WI38 (cell line): Measurements from ENCODE around the gene RSPH1.

Source experiments
- H3K4me3 ChIP-seq: 2 replicates; pipeline ENCODE4 v1.5.1; 2011; ENCODE audit warnings: low read depth, mild to moderate bottlenecking, control low read depth, low read length
- TF ChIP-seq, protein P1 (sequence below): IDR thresholded peaks from 2 replicates; pipeline ENCODE4 v1.5.1; 2012; ENCODE audit warnings: low read depth, mild to moderate bottlenecking, control low read depth, low read length

Gene RSPH1

DNA sequence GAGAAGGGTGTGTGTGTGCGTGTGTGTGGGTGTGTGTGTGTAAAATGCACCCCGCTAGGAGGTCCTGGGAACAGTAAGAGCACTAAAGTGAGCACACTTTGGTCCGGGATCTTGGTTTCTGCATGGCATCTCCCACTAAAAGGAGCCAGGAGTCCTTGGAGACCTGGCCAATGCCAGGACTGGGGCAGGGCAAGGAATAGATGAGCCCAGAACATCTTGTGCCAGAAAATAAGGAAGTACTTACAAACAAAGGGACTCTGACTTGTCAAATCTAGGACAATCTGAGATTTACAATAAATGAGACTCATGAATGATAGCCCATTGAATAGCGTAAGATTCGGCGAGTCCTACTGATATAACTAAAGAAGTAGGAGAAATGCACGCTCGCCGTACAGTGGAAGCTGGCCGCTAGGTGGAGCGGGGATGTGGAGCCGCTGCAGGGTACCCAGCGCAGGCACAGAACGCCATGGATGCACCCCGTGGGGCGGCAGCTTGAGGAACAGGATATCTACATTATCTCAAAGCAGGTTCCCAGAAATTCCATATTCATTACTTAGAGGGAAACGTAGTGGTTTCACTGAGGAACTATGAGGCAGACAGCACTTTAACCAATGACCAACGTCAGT is 24.7 kb upstream of the RSPH1 start:
- H3K4me3 ChIP-seq, result no peak overlapping the region
- TF ChIP-seq, protein P1, sequence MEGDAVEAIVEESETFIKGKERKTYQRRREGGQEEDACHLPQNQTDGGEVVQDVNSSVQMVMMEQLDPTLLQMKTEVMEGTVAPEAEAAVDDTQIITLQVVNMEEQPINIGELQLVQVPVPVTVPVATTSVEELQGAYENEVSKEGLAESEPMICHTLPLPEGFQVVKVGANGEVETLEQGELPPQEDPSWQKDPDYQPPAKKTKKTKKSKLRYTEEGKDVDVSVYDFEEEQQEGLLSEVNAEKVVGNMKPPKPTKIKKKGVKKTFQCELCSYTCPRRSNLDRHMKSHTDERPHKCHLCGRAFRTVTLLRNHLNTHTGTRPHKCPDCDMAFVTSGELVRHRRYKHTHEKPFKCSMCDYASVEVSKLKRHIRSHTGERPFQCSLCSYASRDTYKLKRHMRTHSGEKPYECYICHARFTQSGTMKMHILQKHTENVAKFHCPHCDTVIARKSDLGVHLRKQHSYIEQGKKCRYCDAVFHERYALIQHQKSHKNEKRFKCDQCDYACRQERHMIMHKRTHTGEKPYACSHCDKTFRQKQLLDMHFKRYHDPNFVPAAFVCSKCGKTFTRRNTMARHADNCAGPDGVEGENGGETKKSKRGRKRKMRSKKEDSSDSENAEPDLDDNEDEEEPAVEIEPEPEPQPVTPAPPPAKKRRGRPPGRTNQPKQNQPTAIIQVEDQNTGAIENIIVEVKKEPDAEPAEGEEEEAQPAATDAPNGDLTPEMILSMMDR, result peak; percentile 23; the same call in 1 of the 2 replicates

DNA sequence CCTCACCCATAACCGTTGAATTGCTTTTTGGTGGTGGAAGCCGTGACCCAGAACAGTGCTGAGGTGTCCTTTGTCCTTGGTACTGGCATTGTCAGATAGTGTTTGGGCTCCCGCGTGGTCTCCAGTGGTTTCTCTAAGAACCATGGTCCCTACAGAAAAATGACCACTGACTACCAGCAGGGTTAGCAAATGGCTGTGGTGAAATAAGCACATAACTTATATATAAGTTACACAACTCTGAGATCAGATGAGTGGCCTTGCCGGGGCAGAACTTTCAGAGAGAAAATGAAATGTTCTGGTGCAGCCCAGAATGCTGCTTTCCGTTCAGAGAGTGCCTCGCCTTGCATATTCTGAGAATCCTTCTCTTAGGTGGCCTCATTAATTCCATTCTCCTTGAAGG is 22.6 kb upstream of the RSPH1 start:
- TF ChIP-seq, protein P1, result no peak
- no peak overlapping the region for H3K4me3 ChIP-seq

DNA sequence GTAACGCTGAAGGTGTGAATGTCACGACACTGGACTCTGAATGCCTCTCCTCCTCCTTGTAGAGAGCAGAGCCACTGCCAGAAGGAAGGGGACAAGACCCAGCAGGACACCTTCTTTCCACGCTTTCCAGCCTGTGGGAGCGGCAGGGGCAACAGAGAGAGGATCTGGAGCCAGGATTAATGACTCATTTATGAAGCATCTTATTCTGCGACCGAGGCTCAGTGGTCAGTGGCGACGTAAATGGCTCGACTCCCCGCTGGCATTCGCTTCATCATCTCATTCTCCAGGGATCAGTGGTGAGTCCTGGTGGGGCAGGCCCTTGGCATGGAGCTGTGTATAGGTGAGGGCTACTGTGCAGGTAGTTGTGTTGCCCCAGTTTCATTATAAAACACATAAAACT is 22.2 kb upstream of the RSPH1 start:
- H3K4me3 ChIP-seq, result no peak overlapping the region
- TF ChIP-seq, protein P1, result no peak

DNA sequence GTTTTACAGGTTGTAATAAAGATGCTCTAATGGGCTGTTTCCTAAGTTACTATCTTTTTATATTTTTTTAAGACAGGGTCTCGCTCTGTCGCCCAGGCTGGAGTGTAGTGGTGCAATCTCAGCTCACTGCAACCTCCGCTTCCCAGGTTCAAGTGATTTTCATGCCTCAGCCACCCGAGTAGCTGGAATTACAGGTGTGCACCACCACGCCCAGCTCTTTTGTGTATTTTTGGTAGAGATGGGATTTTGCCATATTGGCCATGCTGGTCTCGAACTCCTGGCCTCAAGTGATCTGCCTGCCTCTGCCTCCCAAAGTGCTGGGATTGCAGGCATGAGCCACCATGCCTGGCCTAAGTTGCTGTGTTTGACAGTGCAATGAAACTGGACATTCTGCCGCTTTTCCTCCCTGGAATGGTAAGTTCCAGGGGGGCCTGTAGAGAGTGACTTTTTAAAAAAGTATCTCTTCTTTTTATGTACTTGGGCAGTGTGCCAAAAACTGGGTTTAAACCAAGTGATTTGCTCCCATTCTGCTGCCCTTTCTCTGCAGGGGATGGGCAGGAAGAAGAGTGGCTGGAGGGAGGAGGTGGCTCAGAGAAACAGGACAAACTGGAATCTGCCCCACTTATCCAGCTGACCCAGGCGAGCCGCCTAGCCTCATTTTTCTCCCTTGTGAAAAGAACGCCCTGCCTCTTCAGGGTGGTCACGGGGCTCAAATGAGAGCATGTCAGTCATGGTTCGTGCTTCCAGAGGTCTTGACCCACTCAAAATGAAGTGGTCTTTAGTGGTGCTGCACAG is 19.9 kb upstream of the RSPH1 start:
- TF ChIP-seq, protein P1, result no peak
- no peak overlapping the region for H3K4me3 ChIP-seq

DNA sequence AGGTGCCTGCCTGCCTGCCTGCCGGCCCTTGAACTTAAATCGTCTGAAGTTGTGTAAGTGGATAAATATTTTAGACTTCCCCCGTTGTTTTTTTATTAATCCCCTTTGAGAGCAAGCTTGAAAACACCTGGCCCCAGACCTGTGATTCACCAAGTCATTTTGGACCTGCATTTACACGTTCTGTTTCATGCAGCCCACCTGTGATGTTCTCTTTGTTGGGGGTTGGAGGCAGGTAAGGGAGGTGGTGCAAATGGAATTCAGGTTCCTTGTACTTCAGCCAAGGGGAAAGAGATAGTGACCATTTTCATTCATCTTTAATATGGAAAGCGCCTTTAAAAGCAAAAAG is 18.8 kb upstream of the RSPH1 start:
- H3K4me3 ChIP-seq, result no peak overlapping the region

DNA sequence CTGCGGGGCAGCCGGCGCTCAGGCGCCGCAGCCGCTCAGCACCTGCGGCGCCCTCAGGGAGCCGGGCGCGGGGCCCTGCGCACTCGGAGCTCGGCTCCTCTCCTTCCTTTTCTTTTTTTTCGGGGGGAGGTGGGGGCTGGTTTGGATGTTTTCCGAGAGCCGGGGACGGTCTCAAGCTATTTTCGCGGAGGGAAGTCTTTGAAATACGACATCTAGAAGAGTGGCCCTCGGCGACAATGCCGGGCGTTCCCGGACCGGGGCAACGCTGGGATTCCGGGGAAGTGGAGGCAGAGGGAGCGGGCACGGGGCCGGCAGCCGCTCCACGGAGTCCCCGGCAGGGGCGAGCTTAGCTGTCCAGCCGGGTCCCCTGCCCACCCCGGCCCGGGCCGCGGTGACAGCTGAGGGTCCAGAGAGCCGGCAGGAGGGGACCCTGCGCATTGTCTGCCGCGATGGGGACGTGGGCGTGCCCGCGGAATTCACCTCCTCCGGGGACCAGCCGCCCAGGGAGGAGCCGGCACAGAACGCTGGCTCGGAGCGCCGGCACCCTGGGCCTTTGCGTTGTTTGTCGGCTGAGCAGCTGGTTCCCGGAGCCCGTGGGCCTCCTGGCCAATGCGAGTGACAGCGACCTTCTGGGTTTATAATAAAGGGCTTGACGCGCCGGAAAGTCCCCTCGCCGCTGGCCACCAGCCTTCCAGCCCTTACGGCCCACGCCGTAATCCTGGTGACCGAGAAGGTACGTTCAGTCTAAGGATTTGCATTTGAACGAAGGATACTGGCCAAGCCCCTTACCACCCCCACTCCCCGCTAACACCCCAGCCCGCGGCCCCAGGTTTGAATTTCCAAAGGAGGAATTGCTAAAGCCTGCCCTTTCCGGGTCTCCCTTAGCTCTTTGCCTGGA is 18.2 kb upstream of the RSPH1 start:
- H3K4me3 ChIP-seq, result peak overlapping the region; percentile 17; the same call in 1 of the 2 replicates
- TF ChIP-seq, protein P1, result no peak

More for the DNA sequence above, 18.8 kb upstream of the RSPH1 start:
- TF ChIP-seq, protein P1, result no peak
